ENCODE data around the gene CA9.
A peak's percentile ranks its signal among the peaks of the same experiment; 100 is the strongest.
"Not testable (repeated sequence)": the region's sequence is repeated elsewhere in the genome, so short reads cannot be mapped to it uniquely, and the experiment has no call there.

The CA9 gene

DNA sequence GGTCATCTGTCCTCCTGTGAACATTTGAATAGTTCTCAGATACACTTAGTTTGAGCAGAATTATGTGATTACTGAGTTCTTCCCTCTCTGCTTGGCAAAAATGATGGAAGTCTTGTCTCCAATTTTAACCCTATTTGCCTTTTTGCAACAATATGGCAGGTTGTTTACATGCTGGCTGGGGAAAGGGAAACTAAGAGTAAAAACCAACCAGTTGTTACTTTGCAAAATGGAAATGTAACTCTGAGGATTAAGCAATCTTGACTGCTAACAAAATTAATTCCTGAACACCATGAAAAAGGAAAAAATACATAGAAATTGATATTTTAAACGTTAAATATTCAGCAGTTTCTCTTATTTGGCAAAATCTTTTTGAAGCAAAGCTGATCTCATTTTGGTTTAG is 34.1 kb upstream of the CA9 start:
- Histone ChIP-seq H3K9ac (ENCODE audit: insufficient read length) (no peak overlapping the region), H3K36me3 (ENCODE audit: insufficient read depth, low read length) (no peaks in the 10 kb centered on the region), H3K9me3 (ENCODE audit: low read depth, low read length) (no peaks in the 10 kb centered on the region), H3K4me3 (no peak overlapping the region), H3K27ac (no peak overlapping the region)
- no peak for DNase-seq (ENCODE audit: low read depth, low spot score)
- TF ChIP-seq EZH2 (IDR thresholded peaks at IDR 0.05): no peak
- TF ChIP-seq POLR2AphosphoS5 (IDR thresholded peaks at IDR 0.05; ENCODE audit: borderline replicate concordance, low read depth, low read length): no peak
- TF ChIP-seq FOXP2 (optimal IDR thresholded peaks at IDR 0.05; ENCODE audit: control extremely low read depth, extremely low read length, insufficient read depth): no peak

DNA sequence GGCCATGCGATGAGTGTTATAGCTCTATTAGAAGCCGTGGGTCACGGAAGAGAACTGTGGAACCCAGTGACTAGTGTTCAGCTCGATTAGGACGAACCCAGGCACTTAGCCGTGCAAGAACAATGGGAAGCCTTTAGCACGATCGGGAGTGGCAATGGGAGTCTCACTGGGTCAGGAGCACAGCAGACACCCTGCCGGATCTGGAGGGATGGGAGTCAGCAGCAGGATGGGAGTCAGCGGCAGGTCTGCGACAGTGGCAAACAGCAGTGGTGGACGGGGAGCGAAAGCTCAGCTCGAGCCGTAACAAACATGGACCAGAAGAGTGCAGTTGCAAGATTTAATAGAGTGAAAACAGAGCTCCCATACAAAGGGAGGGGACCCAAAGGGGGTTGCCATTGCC is 33.3 kb upstream of the CA9 start:
- not testable (repeated sequence) for H3K9me3 ChIP-seq (ENCODE audit: low read depth, low read length); H3K27ac ChIP-seq; H3K36me3 ChIP-seq (ENCODE audit: insufficient read depth, low read length)

DNA sequence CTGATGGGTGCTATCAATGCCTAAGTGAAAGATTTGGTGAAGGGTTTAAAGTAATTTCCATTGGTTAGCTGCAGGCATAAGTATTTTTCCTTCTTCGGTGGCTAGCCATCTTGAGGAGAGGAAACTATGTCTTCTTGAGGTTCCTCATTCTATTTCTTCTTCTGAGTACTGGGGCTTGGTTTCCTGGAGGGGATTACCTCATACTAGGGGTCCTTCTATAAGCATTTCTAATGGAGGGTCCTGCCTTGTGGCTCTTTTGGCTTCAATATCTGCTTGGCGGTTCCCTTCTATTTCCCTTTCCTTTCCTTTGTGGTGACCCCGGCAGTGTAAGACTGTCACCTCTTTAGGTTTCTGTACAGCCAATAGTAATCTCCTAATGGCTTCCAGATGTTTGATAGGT is 32.2 kb upstream of the CA9 start:
- H3K4me3 ChIP-seq; H3K27ac ChIP-seq; DNase-seq (ENCODE audit: low read depth, low spot score); H3K9me3 ChIP-seq (ENCODE audit: low read depth, low read length); H3K36me3 ChIP-seq (ENCODE audit: insufficient read depth, low read length); H3K9ac ChIP-seq (ENCODE audit: insufficient read length): not testable (repeated sequence)

More for the DNA sequence above, 33.3 kb upstream of the CA9 start:
- H3K9ac ChIP-seq (ENCODE audit: insufficient read length); DNase-seq (ENCODE audit: low read depth, low spot score); H3K4me3 ChIP-seq: not testable (repeated sequence)

DNA sequence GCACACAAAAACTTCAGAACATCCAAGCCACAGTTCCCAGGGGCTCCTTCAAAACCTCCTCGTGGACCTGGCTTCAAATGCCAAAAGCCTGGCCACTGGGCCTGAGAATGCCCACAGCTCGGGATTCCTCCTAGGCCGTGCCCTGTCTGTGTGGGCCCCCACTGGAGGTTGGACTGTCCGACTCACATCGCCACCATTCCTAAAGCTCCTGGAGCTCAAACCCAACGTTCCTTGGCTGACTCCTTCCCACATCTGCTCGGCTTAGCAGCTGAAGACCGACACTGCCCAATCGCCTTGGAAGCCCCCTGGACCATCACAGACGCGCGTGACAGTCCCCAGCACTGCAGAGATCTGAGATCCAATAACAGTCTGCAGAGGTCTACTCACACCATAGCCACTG is 30.7 kb upstream of the CA9 start:
- no peak overlapping the region for H3K4me3 ChIP-seq

DNA sequence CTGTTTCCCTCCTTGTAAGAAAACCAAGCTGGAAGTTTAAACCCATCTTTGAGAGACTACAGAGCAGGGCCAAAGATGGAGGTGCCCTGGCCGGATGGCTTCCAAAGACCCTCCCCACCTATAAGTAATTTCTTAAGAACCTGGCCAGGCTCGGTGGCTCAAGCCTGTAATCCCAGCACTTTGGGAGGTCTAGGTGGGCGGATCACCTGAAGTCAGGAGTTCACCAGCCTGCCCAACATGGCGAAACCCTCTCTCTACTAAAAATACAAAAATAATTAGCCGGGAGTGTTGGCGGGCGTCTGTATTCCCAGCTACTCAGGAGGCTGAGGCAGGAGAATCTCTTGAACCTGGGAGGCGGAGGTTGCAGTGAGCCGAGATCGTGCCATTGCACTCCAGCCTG is 28.0 kb upstream of the CA9 start:
- H3K4me3 ChIP-seq; DNase-seq (ENCODE audit: low read depth, low spot score); H3K27ac ChIP-seq; H3K9me3 ChIP-seq (ENCODE audit: low read depth, low read length); H3K36me3 ChIP-seq (ENCODE audit: insufficient read depth, low read length); H3K9ac ChIP-seq (ENCODE audit: insufficient read length): not testable (repeated sequence)

More for the DNA sequence above, 30.7 kb upstream of the CA9 start:
- H3K36me3 ChIP-seq (ENCODE audit: insufficient read depth, low read length): no peaks in the 10 kb centered on the region
- DNase-seq (ENCODE audit: low read depth, low spot score): no peak
- TF ChIP-seq FOXP2 (optimal IDR thresholded peaks at IDR 0.05; ENCODE audit: control extremely low read depth, extremely low read length, insufficient read depth): no peak
- no peak for TF ChIP-seq POLR2AphosphoS5 (IDR thresholded peaks at IDR 0.05; ENCODE audit: borderline replicate concordance, low read depth, low read length)
- TF ChIP-seq EZH2 (IDR thresholded peaks at IDR 0.05): no peak
- H3K9me3 ChIP-seq (ENCODE audit: low read depth, low read length): no peaks in the 10 kb centered on the region
- H3K9ac ChIP-seq (ENCODE audit: insufficient read length): no peak overlapping the region
- H3K27ac ChIP-seq: no peak overlapping the region

DNA sequence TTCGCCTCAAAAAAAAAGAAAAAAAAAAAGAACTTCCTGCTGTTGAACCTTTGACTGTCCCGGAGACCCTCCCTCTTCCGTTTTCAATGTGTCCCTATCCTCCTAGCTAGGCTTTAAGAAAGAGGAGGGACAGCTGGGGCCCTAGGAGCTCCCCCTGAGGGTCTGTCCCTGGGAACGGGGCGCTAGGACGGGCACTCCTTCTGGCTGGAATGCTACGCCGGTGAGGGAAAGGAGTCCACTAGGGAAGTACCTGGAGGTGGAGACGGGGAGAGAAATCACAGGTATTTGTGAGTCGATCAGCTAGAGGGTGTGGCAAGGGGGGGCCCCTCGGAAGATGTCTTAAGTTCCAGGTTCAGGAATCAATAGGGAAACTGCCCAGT is 27.6 kb upstream of the CA9 start:
- H3K36me3 ChIP-seq (ENCODE audit: insufficient read depth, low read length): no peaks in the 10 kb centered on the region
- DNase-seq (ENCODE audit: low read depth, low spot score): no peak
- no peak for TF ChIP-seq FOXP2 (optimal IDR thresholded peaks at IDR 0.05; ENCODE audit: control extremely low read depth, extremely low read length, insufficient read depth)
- TF ChIP-seq POLR2AphosphoS5 (IDR thresholded peaks at IDR 0.05; ENCODE audit: borderline replicate concordance, low read depth, low read length): no peak
- no peak for TF ChIP-seq EZH2 (IDR thresholded peaks at IDR 0.05)
- H3K9me3 ChIP-seq (ENCODE audit: low read depth, low read length): no peaks in the 10 kb centered on the region
- H3K9ac ChIP-seq (ENCODE audit: insufficient read length): peak overlapping the region; percentile 56
- H3K4me3 ChIP-seq: peak overlapping the region; percentile 79
- H3K27ac ChIP-seq: no peak overlapping the region

DNA sequence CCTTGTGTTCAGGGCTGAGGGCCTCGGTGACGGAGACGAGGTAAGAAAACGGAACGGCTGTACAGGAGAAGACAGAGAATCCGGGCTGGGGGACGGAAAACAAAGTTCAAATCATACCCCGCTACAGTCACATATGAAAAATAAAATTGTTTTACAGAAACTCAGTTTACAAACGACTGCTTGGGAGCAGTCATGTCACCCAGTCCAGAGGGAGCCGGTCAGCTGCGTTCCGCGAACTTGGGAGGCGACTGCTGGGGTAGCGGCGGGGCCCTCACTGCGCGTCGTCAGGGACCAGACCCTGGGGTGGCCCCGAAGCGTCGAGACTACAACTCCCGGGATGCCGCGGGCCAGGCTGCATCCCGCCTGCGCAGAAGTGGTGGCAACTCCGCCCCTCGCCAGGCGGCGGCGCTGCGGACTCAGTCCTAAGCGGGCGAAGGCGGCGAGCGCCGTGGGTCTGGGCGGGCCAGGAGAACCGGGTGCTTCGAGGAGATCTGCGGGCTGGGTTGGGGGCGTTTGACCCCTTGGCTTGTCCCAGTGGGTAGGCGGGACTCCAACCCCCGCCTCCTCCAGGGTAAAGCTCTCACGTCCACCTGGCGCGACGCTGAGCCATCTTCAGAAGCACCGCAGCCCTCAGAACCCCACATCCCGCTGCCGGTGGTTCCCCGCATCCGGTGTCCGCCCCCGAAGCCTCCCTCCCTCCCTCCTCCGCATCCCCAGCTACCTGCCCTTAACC is 27.0 kb upstream of the CA9 start:
- peak overlapping the region; percentile 79 for H3K4me3 ChIP-seq
- no peak overlapping the region for H3K27ac ChIP-seq
- H3K9me3 ChIP-seq (ENCODE audit: low read depth, low read length): no peaks in the 10 kb centered on the region
- H3K9ac ChIP-seq (ENCODE audit: insufficient read length): peak overlapping the region; percentile 56
- no peaks in the 10 kb centered on the region for H3K36me3 ChIP-seq (ENCODE audit: insufficient read depth, low read length)
- TF ChIP-seq POLR2AphosphoS5 (IDR thresholded peaks at IDR 0.05; ENCODE audit: borderline replicate concordance, low read depth, low read length): peak; percentile 69
- no peak for TF ChIP-seq FOXP2 (optimal IDR thresholded peaks at IDR 0.05; ENCODE audit: control extremely low read depth, extremely low read length, insufficient read depth)
- no peak for DNase-seq (ENCODE audit: low read depth, low spot score)

DNA sequence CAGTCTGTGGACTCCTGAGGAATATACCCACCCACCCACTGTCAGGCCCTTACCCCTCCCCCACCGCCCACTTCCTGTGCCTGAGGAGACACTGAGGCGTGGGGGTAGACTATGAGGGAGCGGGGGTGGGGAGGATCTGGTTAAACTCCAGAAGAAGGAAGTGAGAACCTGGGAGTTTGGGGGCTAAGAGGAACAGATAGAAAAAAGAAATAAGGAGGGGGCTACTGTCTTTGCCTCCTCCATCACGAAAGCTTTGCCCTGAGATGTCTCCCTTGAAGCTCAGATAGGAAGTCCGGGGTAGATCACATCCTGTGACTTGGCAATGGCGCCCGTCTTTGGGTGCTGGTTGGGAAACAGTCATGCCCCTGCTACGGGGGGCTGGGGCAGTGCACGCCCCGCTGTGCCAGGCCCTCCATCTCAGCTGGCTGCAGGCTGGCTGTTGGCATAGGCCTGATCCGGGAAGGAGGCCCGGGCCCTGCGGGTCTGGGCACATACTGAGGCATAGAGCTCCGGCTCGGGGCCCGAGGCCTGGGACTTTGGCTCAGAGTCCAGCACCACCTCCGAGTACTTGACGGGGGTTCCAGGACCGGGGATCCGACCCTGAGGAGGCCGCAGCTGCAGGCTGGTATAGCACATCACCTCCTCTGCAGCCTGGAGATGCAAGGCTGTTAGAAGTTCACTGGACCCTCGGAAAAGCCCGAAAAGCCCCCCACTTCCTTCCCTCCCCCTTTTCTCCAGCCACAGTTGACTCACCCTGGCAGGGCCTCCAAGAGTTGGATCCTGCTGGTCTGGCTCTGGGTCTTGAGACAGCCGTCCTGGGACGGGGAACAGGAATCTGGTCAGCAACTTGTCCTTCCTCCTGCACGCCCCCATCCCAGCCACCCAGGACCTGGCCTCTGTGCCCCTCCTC is 24.0 kb upstream of the CA9 start:
- Histone ChIP-seq H3K36me3 (ENCODE audit: insufficient read depth, low read length) (no peaks in the 10 kb centered on the region), H3K9me3 (ENCODE audit: low read depth, low read length) (no peaks in the 10 kb centered on the region), H3K27ac (no peak overlapping the region), H3K4me3 (no peak overlapping the region), H3K9ac (ENCODE audit: insufficient read length) (no peak overlapping the region)
- no peak for DNase-seq (ENCODE audit: low read depth, low spot score)
- TF ChIP-seq EZH2 (IDR thresholded peaks at IDR 0.05): no peak
- no peak for TF ChIP-seq FOXP2 (optimal IDR thresholded peaks at IDR 0.05; ENCODE audit: control extremely low read depth, extremely low read length, insufficient read depth)
- no peak for TF ChIP-seq POLR2AphosphoS5 (IDR thresholded peaks at IDR 0.05; ENCODE audit: borderline replicate concordance, low read depth, low read length)
